H1 (cell line): ENCODE data around the gene SPP1. TPM values are rescaled to one million over a fixed set of nuclear protein-coding genes. Genes with fewer than 3 reads are reported as not detected.

Experiments used
- CHD1 ChIP-seq: IDR thresholded peaks from 2 replicates; pipeline ENCODE4 v1.6.1; 2012; ENCODE audit warnings: low read depth, low read length, improper control_type of control experiment
- KDM1A ChIP-seq: fragments of 200-600, 300-600 bp; sonication (generic); IDR thresholded peaks from 2 replicates; pipeline ENCODE4 v1.7.1; 2016; ENCODE audit warnings: mild to moderate bottlenecking, low read length, borderline replicate concordance
- MAFK ChIP-seq: IDR thresholded peaks from 2 replicates; pipeline ENCODE4 v1.6.1; 2012; ENCODE audit warnings: low read depth, mild to moderate bottlenecking, improper control_type of control experiment, low read length
- SP4 ChIP-seq: IDR thresholded peaks from 2 replicates; pipeline ENCODE4 v1.6.1; 2012; ENCODE audit warnings: low read length, inconsistent platforms
- YY1 ChIP-seq: IDR thresholded peaks from 2 replicates; pipeline ENCODE4 v1.6.1; 2011; ENCODE audit warnings: low read depth, mild to moderate bottlenecking, low read length
- polyA plus RNA-seq, 7 experiments: library from polyadenylated mRNA; depleted of rRNA in 3 of 7; stranded (reverse) in 5 of 7; unstranded in 2 of 7; fragments of >200 nt in 5 of 7; fragments of 200-250 nt in 2 of 7; gene quantifications; 1 replicate in 5 of 7; 2 replicates in 1 of 7; 4 replicates in 1 of 7; pipeline versions ENCODE4 v1.2.1 to v1.2.3, GENCODE V29; 2011 to 2013; ENCODE audit warnings: missing spikeins in 2 of 7, mixed read lengths in 2 of 7
- total RNA-seq: library from RNA; stranded (reverse); fragmentation: NEBNext Ultra II Directional; extraction: Animal tissue kit (Norgen Biotek cat#: 25700); gene quantifications from 2 replicates; pipeline ENCODE4 v1.2.1, GENCODE V29; 2021
- TF ChIP-seq, protein P1 (sequence below): IDR thresholded peaks from 2 replicates; pipeline ENCODE4 v1.6.1; 2012; ENCODE audit warnings: inconsistent platforms

Gene SPP1
- total and polyA plus RNA-seq, 2 of the 8 experiments (the other 6 are each of a cell fraction or from before 2014, with no cell fraction given) = 13.7 to 26.5 TPM

- TF ChIP-seq MAFK = peak; percentile 5; the same call in 1 of the 2 replicates
- TF ChIP-seq, protein P1, sequence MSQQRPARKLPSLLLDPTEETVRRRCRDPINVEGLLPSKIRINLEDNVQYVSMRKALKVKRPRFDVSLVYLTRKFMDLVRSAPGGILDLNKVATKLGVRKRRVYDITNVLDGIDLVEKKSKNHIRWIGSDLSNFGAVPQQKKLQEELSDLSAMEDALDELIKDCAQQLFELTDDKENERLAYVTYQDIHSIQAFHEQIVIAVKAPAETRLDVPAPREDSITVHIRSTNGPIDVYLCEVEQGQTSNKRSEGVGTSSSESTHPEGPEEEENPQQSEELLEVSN = no peak
- peak; percentile 86 for TF ChIP-seq YY1
- no peak for TF ChIP-seq KDM1A
- TF ChIP-seq CHD1 = 0 out of 2 replicates have a peak, but pooled peaks have one; percentile 55
- TF ChIP-seq SP4 = no peak
Measured at GRCh38 chr4:87932718-87933141, 42.8 kb upstream of the SPP1 start (continued).
